Kidney epithelial cell (primary cell): ENCODE measurements around the gene ADPRH. TPM values are rescaled to one million over a fixed set of nuclear protein-coding genes. Genes with fewer than 3 reads are reported as not detected.

ENCODE experiments used
- DNase-seq: peaks from one replicate; pipeline ENCODE4 v3.0.0-alpha.2; 2010; ENCODE audit warnings: low read depth
- H3K27me3 ChIP-seq: 2 replicates; pipeline ENCODE4 v1.6.0; 2011; ENCODE audit warnings: low read length; ENCODE audit not compliant: control insufficient read depth, insufficient read depth
- H3K36me3 ChIP-seq: 2 replicates; pipeline ENCODE4 v1.5.1; 2011; ENCODE audit warnings: low read length; ENCODE audit not compliant: control insufficient read depth, insufficient read depth
- H3K4me3 ChIP-seq: 2 replicates; pipeline ENCODE4 v1.5.1; 2011; ENCODE audit warnings: low read depth, mild to moderate bottlenecking, control low read depth, low read length
- total RNA-seq: library from RNA; depleted of rRNA; stranded (reverse); fragments of >200 nt; gene quantifications from 2 replicates; pipeline ENCODE4 v1.2.3, GENCODE V29; 2015
- TF ChIP-seq, protein P1 (sequence below): IDR thresholded peaks from 2 replicates; pipeline ENCODE4 v1.5.1; 2011; ENCODE audit warnings: mild to moderate bottlenecking, moderate library complexity, low read length, control low read depth, inconsistent platforms; ENCODE audit not compliant: insufficient read depth, poor library complexity, severe bottlenecking

The ADPRH gene
- total RNA-seq, 1 donor from 2014 or later: 7.3 TPM

DNA sequence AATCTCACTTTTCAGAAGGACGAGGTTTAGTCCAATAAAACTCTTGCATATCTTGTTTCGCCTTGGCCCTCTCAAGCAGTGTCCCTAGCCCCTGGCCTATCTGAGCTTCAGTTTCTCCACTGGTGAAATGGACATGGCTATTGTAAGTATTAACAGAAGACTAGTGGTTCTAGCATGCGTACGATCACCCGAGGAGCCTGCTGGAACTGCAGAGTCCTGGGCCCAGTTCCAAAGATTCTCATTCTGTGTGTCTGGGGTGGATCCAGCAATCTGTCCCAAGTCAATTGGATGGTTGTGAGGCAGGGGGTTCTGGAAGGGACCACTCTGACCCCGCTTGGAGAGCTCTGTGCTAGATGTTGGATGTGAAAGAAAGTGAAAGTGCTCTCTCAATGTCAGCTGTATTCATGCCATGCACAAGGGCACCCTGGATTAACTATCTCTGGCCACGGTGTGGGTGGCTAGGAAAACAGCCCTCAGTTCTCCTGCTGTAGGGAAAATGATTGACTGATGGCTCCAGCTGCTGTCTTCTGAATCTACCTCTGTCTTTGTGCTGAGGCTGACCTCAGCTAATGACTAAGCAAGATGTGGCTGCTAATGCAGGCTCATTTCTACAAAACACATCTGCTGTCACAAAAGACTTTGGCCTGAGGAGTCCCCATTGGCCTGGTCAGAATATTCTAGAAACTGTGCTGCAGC is 16.5 kb downstream of the ADPRH start:
- Histone ChIP-seq H3K36me3 (no peaks in the 10 kb centered on the region), H3K27me3 (no peaks in the 10 kb centered on the region), H3K4me3 (no peak overlapping the region)
- no peak for DNase-seq
- TF ChIP-seq, protein P1, sequence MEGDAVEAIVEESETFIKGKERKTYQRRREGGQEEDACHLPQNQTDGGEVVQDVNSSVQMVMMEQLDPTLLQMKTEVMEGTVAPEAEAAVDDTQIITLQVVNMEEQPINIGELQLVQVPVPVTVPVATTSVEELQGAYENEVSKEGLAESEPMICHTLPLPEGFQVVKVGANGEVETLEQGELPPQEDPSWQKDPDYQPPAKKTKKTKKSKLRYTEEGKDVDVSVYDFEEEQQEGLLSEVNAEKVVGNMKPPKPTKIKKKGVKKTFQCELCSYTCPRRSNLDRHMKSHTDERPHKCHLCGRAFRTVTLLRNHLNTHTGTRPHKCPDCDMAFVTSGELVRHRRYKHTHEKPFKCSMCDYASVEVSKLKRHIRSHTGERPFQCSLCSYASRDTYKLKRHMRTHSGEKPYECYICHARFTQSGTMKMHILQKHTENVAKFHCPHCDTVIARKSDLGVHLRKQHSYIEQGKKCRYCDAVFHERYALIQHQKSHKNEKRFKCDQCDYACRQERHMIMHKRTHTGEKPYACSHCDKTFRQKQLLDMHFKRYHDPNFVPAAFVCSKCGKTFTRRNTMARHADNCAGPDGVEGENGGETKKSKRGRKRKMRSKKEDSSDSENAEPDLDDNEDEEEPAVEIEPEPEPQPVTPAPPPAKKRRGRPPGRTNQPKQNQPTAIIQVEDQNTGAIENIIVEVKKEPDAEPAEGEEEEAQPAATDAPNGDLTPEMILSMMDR: no peak

DNA sequence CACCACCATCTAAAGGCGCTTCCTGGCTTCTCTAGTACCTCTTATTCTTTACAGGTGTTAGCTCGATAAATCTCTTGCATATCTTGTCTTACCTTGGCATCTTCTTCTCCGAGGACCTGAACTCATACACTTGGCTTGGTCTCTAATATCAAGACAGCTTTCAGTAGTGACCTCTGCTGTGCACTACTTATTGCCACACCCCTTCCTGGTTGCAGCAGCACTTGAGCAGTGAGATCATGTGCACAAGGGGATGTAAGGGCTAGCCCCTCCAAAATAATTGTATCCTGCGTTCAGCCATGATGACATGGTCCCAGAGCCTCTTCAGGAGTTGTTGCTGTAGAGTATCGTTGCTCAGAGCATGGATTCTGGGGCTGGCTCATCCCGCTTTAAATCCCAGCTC is 17.1 kb downstream of the ADPRH start:
- Histone ChIP-seq H3K27me3 (no peaks in the 10 kb centered on the region), H3K4me3 (no peak overlapping the region), H3K36me3 (no peaks in the 10 kb centered on the region)
- DNase-seq: no peak
- TF ChIP-seq, protein P1: no peak

- Histone ChIP-seq H3K4me3 (no peak within 1 kb of the TSS), H3K36me3 (no peaks in the 10 kb centered on the region), H3K27me3 (no peaks in the 10 kb centered on the region)
- no peak for DNase-seq
- TF ChIP-seq, protein P1: no peak
Measured at GRCh38 chr3:119597548-119598288, 18.4 kb downstream of the ADPRH start, which contains the start of gene PLA1A. TSS of gene PLA1A (plus strand) at chr3:119597885. CDS start at chr3:119597914, 29 bp downstream.

DNA sequence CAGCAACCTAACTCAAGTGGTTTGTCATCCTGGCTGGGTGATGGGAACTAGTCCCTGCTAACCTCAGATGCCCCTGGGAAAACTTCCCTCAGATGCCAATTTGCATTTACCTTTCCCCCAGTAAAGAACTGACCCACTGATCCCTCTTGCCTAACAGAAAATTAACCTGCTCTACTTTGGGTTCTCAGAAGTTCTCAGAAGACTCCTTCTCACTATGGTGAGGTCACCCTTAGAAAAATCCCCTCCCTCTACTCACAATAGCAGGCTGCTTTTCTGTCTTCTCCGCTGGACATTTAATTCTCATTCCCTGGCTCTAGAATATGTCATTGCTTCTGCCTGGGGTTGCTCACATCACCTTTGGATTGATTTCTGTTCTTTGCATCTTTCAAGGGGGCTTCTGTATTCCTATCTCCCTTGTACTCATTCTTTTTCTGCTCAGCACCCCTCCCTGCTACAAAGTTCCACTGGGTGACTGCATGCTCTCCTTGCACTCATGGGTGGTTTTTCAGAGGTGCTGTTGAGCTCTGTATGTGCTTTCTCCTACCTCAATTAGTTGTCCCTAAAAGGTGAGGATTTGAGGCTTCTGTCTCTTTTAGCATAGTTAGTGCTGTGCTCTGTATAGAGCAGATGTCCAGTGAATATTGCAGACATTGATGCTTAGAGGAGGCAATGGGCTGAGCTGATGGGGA is 19.3 kb downstream of the ADPRH start:
- H3K27me3 ChIP-seq: no peaks in the 10 kb centered on the region
- H3K36me3 ChIP-seq: no peaks in the 10 kb centered on the region
- no peak for DNase-seq
- TF ChIP-seq, protein P1: no peak
- no peak overlapping the region for H3K4me3 ChIP-seq

DNA sequence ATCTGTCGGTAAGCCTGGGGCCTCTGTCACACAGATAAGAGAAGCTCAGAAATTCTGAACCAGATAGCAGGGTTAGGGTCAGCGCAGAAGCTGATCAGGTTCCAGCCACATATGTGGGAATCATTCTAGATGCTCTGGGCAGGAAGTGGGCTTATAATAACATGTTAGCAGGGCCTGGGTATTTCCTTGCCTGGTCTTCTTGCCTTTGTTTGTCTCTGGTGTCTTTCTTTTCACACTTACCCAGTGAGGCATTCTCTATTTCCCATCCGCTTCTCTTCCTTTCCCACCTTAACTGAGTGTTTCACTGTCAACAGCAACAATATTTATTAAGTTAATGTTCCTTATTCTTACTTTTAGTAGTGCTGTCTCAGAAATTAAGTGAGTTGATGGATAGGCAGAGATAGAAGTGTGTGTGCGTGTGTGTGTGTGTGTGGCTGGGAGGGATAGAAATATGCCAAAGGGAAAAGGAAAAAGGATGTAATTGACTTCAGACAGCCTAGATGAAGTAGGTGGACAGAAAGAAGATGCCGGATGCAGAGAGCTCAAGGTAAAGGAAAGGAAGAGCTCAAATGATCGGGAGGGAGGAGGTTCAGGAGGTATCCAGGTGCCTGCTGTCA is 20.4 kb downstream of the ADPRH start:
- TF ChIP-seq, protein P1: no peak
- DNase-seq: no peak
- Histone ChIP-seq H3K36me3 (no peaks in the 10 kb centered on the region), H3K27me3 (no peaks in the 10 kb centered on the region), H3K4me3 (no peak overlapping the region)
